MCF 10A (cell line): Measurements from ENCODE around the gene KIAA2012. TPM values are rescaled to one million over a fixed set of nuclear protein-coding genes. Genes with fewer than 3 reads are reported as not detected.

Experiments
- BruUV-seq: library from RNA; stranded (reverse); fragments of 400-500 nt; replicated peaks from 2 replicates; lab custom pipeline; 2021; lab: Mats Ljungman, UMichigan
- CTCF ChIA-PET: fragments of 300-600 bp; sonication (Branson Sonifier 250); formaldehyde crosslinking; extraction: SDS; loops from one replicate; lab custom pipeline; 2021; ENCODE audit warnings: antibody characterized with exemption, inconsistent platforms; lab: Yijun Ruan, JAX
- POLR2A ChIA-PET: fragments of 300-600, 350-650 bp; sonication (Branson Sonifier 250); formaldehyde crosslinking; extraction: SDS; loops from one replicate; lab custom pipeline; 2020; ENCODE audit warnings: antibody characterized with exemption, inconsistent platforms; lab: Yijun Ruan, JAX
- DNase-seq: peaks from one replicate; pipeline ENCODE4 v3.0.0-alpha.2; 2018; ENCODE audit not compliant: unreplicated experiment
- H3K27ac Mint-ChIP-seq: one replicate; pipeline ENCODE4 v1.8.0; 2022; ENCODE audit warnings: mild to moderate bottlenecking, low read depth, mixed read lengths; ENCODE audit not compliant: unreplicated experiment
- H3K27me3 Mint-ChIP-seq: one replicate; pipeline ENCODE4 v1.8.0; 2022; ENCODE audit warnings: mixed read lengths; ENCODE audit not compliant: insufficient read depth, unreplicated experiment
- H3K36me3 Mint-ChIP-seq: one replicate; pipeline ENCODE4 v1.8.0; 2022; ENCODE audit warnings: mild to moderate bottlenecking, moderate library complexity, mixed read lengths; ENCODE audit not compliant: insufficient read depth, unreplicated experiment
- H3K4me1 Mint-ChIP-seq: one replicate; pipeline ENCODE4 v1.8.0; 2022; ENCODE audit warnings: mixed read lengths; ENCODE audit not compliant: insufficient read depth, unreplicated experiment
- H3K4me3 Mint-ChIP-seq: one replicate; pipeline ENCODE4 v1.8.0; 2022; ENCODE audit warnings: mild to moderate bottlenecking, moderate library complexity, mixed read lengths; ENCODE audit not compliant: unreplicated experiment
- H3K9me3 Mint-ChIP-seq: one replicate; pipeline ENCODE4 v1.8.0; 2022; ENCODE audit warnings: mixed read lengths; ENCODE audit not compliant: unreplicated experiment
- CTCF ChIP-seq: fragments of 200-600 bp; IDR thresholded peaks from one replicate; pipeline ENCODE4 v1.8.0; 2022; ENCODE audit warnings: antibody characterized with exemption, mild to moderate bottlenecking; ENCODE audit not compliant: unreplicated experiment
- intact Hi-C: fragments of 100-400 bp; cut with micrococcal nuclease; formaldehyde crosslinking; loops from 2 replicates; pipeline ENCODE4 v1.14.1; 2022
- total RNA-seq: library from RNA; stranded (reverse); gene quantifications from 2 replicates; pipeline ENCODE4 v1.2.3, GENCODE V29; 2022

Gene KIAA2012
- total RNA-seq, 1 experiment from 2014 or later: not detected

GRCh38 chr2:202112041-202112440 is 39.0 kb downstream of the KIAA2012 start:
- no peak for DNase-seq
- no peaks in the 10 kb centered on the region for H3K9me3 Mint-ChIP-seq
- H3K36me3 Mint-ChIP-seq: peaks cover 7% of the 10 kb centered on the region
- POLR2A ChIA-PET: no interaction called here
- intact Hi-C loops: no loop called here
- BruUV-seq: no TSS peak
- TF ChIP-seq CTCF: no peak
- H3K27ac Mint-ChIP-seq: no peak overlapping the region
- peaks cover 6% of the 10 kb centered on the region for H3K4me1 Mint-ChIP-seq
- H3K4me3 Mint-ChIP-seq: no peak overlapping the region
- peaks cover 23% of the 10 kb centered on the region for H3K27me3 Mint-ChIP-seq
- CTCF ChIA-PET: interaction anchor here (0.7 to 0.8 kb wide), 2 partner anchors 9 to 251 kb away, joined by 3 read pairs; no protein-coding TSS in a partner anchor

GRCh38 chr2:202113571-202114142 is 40.6 kb downstream of the KIAA2012 start:
- H3K27ac Mint-ChIP-seq: no peak overlapping the region
- no TSS peak for BruUV-seq
- H3K4me3 Mint-ChIP-seq: no peak overlapping the region
- peaks cover 25% of the 10 kb centered on the region for H3K27me3 Mint-ChIP-seq
- H3K4me1 Mint-ChIP-seq: peaks cover 6% of the 10 kb centered on the region
- no peak for TF ChIP-seq CTCF
- ChIA-PET CTCF (interaction anchor here (0.8 kb wide), 1 partner anchor 97 kb away, joined by 3 read pairs; no protein-coding TSS in a partner anchor), POLR2A (no interaction called here)
- H3K9me3 Mint-ChIP-seq: no peaks in the 10 kb centered on the region
- intact Hi-C loops: no loop called here
- H3K36me3 Mint-ChIP-seq: peaks cover 7% of the 10 kb centered on the region
- DNase-seq: no peak

- DNase-seq: no peak
- no peak for TF ChIP-seq CTCF
- Mint-ChIP-seq H3K9me3 (no peaks in the 10 kb centered on the region), H3K27ac (no peak overlapping the region), H3K4me1 (peaks cover 6% of the 10 kb centered on the region), H3K36me3 (peaks cover 7% of the 10 kb centered on the region), H3K4me3 (no peak overlapping the region), H3K27me3 (peaks cover 25% of the 10 kb centered on the region)
- ChIA-PET CTCF (no interaction called here), POLR2A (no interaction called here)
- no TSS peak for BruUV-seq
- intact Hi-C loops: no loop called here
Measured at GRCh38 chr2:202114291-202114690, 41.2 kb downstream of the KIAA2012 start.

- BruUV-seq: no TSS peak
- ChIA-PET POLR2A (no interaction called here), CTCF (interaction anchor here (0.5 to 1.1 kb wide), 2 partner anchors 157 to 255 kb away, joined by 3 read pairs; no protein-coding TSS in a partner anchor)
- intact Hi-C loops: no loop called here
- Mint-ChIP-seq H3K9me3 (no peaks in the 10 kb centered on the region), H3K27me3 (peaks cover 25% of the 10 kb centered on the region), H3K4me1 (peaks cover 6% of the 10 kb centered on the region), H3K27ac (no peak overlapping the region), H3K36me3 (peaks cover 7% of the 10 kb centered on the region), H3K4me3 (no peak overlapping the region)
- TF ChIP-seq CTCF: no peak
- no peak for DNase-seq
Measured at GRCh38 chr2:202114795-202115194, 41.7 kb downstream of the KIAA2012 start.
